Gastrocnemius medialis (tissue), 4 donors: Measurements from ENCODE around the gene WDR45B. TPM values are rescaled to one million over a fixed set of nuclear protein-coding genes. Genes with fewer than 3 reads are reported as not detected.

ENCODE experiments used
- ATAC-seq, 2 donors: fragments of 150-250 bp; one replicate each; pipeline ENCODE4 v1.9.1; 2016
- DNase-seq, 2 donors: peaks; one replicate each; pipeline ENCODE4 v3.0.0-alpha.2; 2019
- H3K27ac ChIP-seq, 4 donors: fragments of 200-600 bp; sonication (generic); 1 replicate in 1 of 4; 2 replicates in 3 of 4; pipeline ENCODE4 v1.5.1; 2016 to 2018; ENCODE audit warnings: mild to moderate bottlenecking in 2 of 4, moderate library complexity in 1 of 4
- H3K27me3 ChIP-seq, 3 donors: fragments of 200-600 bp; sonication (generic) in 2 of 3; 1 replicate in 1 of 3; 2 replicates in 2 of 3; pipeline versions ENCODE4 v1.5.1 to v1.6.0; 2016 to 2019; ENCODE audit warnings: mild to moderate bottlenecking in 1 of 3, moderate library complexity in 1 of 3
- H3K36me3 ChIP-seq, 2 donors: fragments of 200-600 bp; sonication (generic) in 1 of 2; one replicate each; pipeline ENCODE4 v1.5.1; 2017 to 2018
- H3K4me1 ChIP-seq, 2 donors: fragments of 200-600 bp; sonication (generic) in 1 of 2; one replicate each; pipeline ENCODE4 v1.5.1; 2016 to 2017; ENCODE audit warnings: mild to moderate bottlenecking in 2 of 2
- H3K4me3 ChIP-seq, 4 donors: fragments of 200-600 bp; sonication (generic) in 3 of 4; 1 replicate in 1 of 4; 2 replicates in 3 of 4; pipeline ENCODE4 v1.5.1; 2016 to 2019; ENCODE audit warnings: mild to moderate bottlenecking in 2 of 4
- H3K9me3 ChIP-seq, 3 donors: fragments of 200-600 bp; sonication (generic) in 2 of 3; 1 replicate in 1 of 3; 2 replicates in 2 of 3; pipeline ENCODE4 v1.5.1; 2016 to 2019
- CTCF ChIP-seq, 5 experiments: fragments of 450-650 bp in 3 of 5; fragments of 200-600 bp in 2 of 5; sonication (generic) in 2 of 5; IDR thresholded peaks in 4 of 5; conservative IDR thresholded peaks in 1 of 5; 1 replicate in 4 of 5; 2 replicates in 1 of 5; pipeline ENCODE4 v1.5.1; 2016 to 2019; ENCODE audit warnings: antibody characterized with exemption in 5 of 5, mild to moderate bottlenecking in 3 of 5, moderate library complexity in 3 of 5
- POLR2A ChIP-seq, 2 donors: fragments of 450-650 bp; IDR thresholded peaks; one replicate each; pipeline ENCODE4 v1.6.1; 2017; ENCODE audit warnings: antibody characterized with exemption in 2 of 2, mild to moderate bottlenecking in 2 of 2, moderate library complexity in 2 of 2
- in situ Hi-C, 4 donors: fragments of 200-750 bp; cut with MboI; loops; one replicate each; pipeline versions ENCODE4 v1.15.0 to v1.8.0; 2017; ENCODE audit warnings: low sequenced_read_pairs in 4 of 4
- intact Hi-C: fragments of 100-400 bp; cut with DNase I; formaldehyde crosslinking; loops from one replicate; pipeline ENCODE4 v1.15.1; 2023; ENCODE audit warnings: low total_unique reads
- total RNA-seq, 4 donors: library from RNA; depleted of rRNA; stranded (reverse); fragments of >200 nt; gene quantifications; one replicate each; pipeline versions ENCODE4 v1.1.0 to v1.2.3, GENCODE V29; 2016

The WDR45B gene
- total RNA-seq, 4 donors from 2014 or later, result 28.0 to 39.2 (median 34.8) TPM

- ATAC-seq (no peak), DNase-seq (no peak)
- Histone ChIP-seq H3K4me1 (peaks cover 31 to 32% of the 10 kb centered on the region in 2 donors), H3K9me3 (no peaks in the 10 kb centered on the region), H3K36me3 (peaks cover 0 to 11% of the 10 kb centered on the region in 2 donors), H3K27me3 (no peaks in the 10 kb centered on the region), H3K4me3 (peak overlapping the region; percentile 60 to 80 (median 70)), H3K27ac (peak overlapping the region; percentile 87 to 92 (median 88))
- TF ChIP-seq CTCF (IDR thresholded peaks at IDR 0.05 in 4 of 5, conservative IDR thresholded peaks at IDR 0.05 in 1 of 5) (no peak), POLR2A (IDR thresholded peaks at IDR 0.05) (no peak)
- intact Hi-C loops, result loop anchor here (1.0 to 2.0 kb wide), 3 partner anchors 55 to 175 kb away; partner anchors contain the start of genes HEXD, OGFOD3 and WDR45B
- in situ Hi-C loops, result no loop called here
Observed at GRCh38 chr17:82593590-82594087, 54.6 kb downstream of the WDR45B start.

GRCh38 chr17:82592767-82593589 is 55.3 kb downstream of the WDR45B start:
- DNase-seq (peak; percentile 67 to 87), ATAC-seq (peak; percentile 72 to 84)
- Histone ChIP-seq H3K36me3 (peaks cover 0 to 11% of the 10 kb centered on the region in 2 donors), H3K4me1 (peaks cover 26 to 31% of the 10 kb centered on the region in 2 donors), H3K27ac (peak overlapping the region; percentile 87 to 92 (median 88)), H3K9me3 (no peaks in the 10 kb centered on the region), H3K27me3 (no peaks in the 10 kb centered on the region), H3K4me3 (peak overlapping the region; percentile 60 to 80 (median 70))
- in situ Hi-C loops, result no loop called here
- TF ChIP-seq POLR2A (IDR thresholded peaks at IDR 0.05) (no peak), CTCF (IDR thresholded peaks at IDR 0.05 in 4 of 5, conservative IDR thresholded peaks at IDR 0.05 in 1 of 5) (no peak)
- intact Hi-C loops, result loop anchor here (1.0 to 2.0 kb wide), 3 partner anchors 55 to 175 kb away; partner anchors contain the start of genes HEXD, OGFOD3 and WDR45B

- ATAC-seq (peak; percentile 19 to 26), DNase-seq (peak in 1 of 2 donors; percentile 39)
- Histone ChIP-seq H3K4me3 (peak overlapping the region; percentile 42 to 72 (median 64)), H3K27ac (peak overlapping the region; percentile 87 to 92 (median 88)), H3K9me3 (no peaks in the 10 kb centered on the region), H3K4me1 (peaks cover 26 to 31% of the 10 kb centered on the region in 2 donors), H3K36me3 (peaks cover 0 to 18% of the 10 kb centered on the region in 2 donors), H3K27me3 (no peaks in the 10 kb centered on the region)
- in situ Hi-C loops (no loop called here), intact Hi-C loops (loop anchor here (2.0 kb wide), 1 partner anchor 64 kb away; no protein-coding TSS in a partner anchor)
- TF ChIP-seq POLR2A (IDR thresholded peaks at IDR 0.05), result no peak
- TF ChIP-seq CTCF (IDR thresholded peaks at IDR 0.05 in 4 of 5, conservative IDR thresholded peaks at IDR 0.05 in 1 of 5), result no peak
Observed at GRCh38 chr17:82592289-82592766, 55.9 kb downstream of the WDR45B start.

GRCh38 chr17:82590881-82591539 is 57.2 kb downstream of the WDR45B start:
- no peak overlapping the region for H3K4me3 ChIP-seq
- in situ Hi-C loops (no loop called here), intact Hi-C loops (no loop called here)
- peaks cover 0 to 26% of the 10 kb centered on the region in 2 donors for H3K36me3 ChIP-seq
- no peaks in the 10 kb centered on the region for H3K9me3 ChIP-seq
- no peak for ATAC-seq
- TF ChIP-seq CTCF (IDR thresholded peaks at IDR 0.05 in 4 of 5, conservative IDR thresholded peaks at IDR 0.05 in 1 of 5) (no peak), POLR2A (IDR thresholded peaks at IDR 0.05) (no peak)
- no peaks in the 10 kb centered on the region for H3K27me3 ChIP-seq
- peak overlapping the region; percentile 87 to 92 (median 88) for H3K27ac ChIP-seq
- DNase-seq, result no peak
- peaks cover 26 to 31% of the 10 kb centered on the region in 2 donors for H3K4me1 ChIP-seq
